Adipose tissue (tissue), 3 donors: Measurements from ENCODE around the gene CEBPB. TPM values are rescaled to one million over a fixed set of nuclear protein-coding genes. Genes with fewer than 3 reads are reported as not detected.

Source experiments
- H3K27ac ChIP-seq: one replicate; pipeline ENCODE4 v1.5.1; 2013; ENCODE audit warnings: low read depth, low read length
- WGBS, 3 donors: extraction: QIAGEN DNeasy Blood & Tissue Kit; methylation state at CpG; one replicate each; pipeline ENCODE4 v1.1.7; 2013; 5-methylcytosine and 5-hydroxymethylcytosine counted together
- polyA plus RNA-seq, 3 donors: library from polyadenylated mRNA; stranded (reverse); fragments of 200-250 nt; gene quantifications; one replicate each; pipeline ENCODE4 v1.2.3, GENCODE V29; 2013
- donor health status: healthy with polysubstance abuse.
- donor health status: Bipolar disorder and iron deficiency.
- donor health status: healthy.

The CEBPB gene
- polyA plus RNA-seq, 3 donors: 25.1 to 214 (median 72.9) TPM

DNA sequence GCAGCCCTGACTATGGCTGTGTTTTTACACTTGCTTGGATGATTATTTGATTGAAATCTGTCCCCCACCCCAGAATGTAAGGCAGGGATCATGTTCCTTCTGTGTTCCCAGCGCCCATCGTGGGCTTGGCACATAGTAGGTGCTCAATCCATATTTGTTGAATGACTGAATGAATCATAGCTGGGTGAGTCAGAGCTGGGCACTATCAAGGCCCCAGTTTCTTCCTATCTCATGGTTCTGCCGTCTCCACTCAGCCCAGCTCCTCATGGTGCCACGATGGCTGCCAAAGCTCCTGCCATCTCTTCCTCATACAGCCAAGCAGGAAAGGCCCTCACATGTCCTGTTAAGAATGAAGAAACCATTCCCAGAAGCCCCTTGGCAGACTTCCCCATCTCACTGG, 29.0 kb downstream of the CEBPB start:
- H3K27ac ChIP-seq: no peak overlapping the region
- WGBS, 3 donors: 80 to 97% (median 84%) methylated on average over 4 of the region's 4 CpGs

- H3K27ac ChIP-seq: no peak overlapping the region
- 77 to 87% (median 77%) methylated on average over 11 of the region's 11 CpGs for WGBS, 3 donors
These were observed 29.7 kb downstream of the CEBPB start for GRCh38 chr20:50220093-50220893.

- 52 to 84% (median 52%) methylated on average over 13 of the region's 13 CpGs for WGBS, 3 donors
- peak overlapping the region; percentile 11 for H3K27ac ChIP-seq
These were observed 30.3 kb downstream of the CEBPB start for GRCh38 chr20:50220894-50221365.

GRCh38 chr20:50221501-50222308, 31.1 kb downstream of the CEBPB start:
- H3K27ac ChIP-seq: peak overlapping the region; percentile 73
- WGBS, 3 donors: 49 to 81% (median 55%) methylated on average over 18 of the region's 18 CpGs

- 84 to 94% (median 89%) methylated on average over 12 of the region's 12 CpGs for WGBS, 3 donors
These were observed 31.8 kb downstream of the CEBPB start for GRCh38 chr20:50222309-50223038.

DNA sequence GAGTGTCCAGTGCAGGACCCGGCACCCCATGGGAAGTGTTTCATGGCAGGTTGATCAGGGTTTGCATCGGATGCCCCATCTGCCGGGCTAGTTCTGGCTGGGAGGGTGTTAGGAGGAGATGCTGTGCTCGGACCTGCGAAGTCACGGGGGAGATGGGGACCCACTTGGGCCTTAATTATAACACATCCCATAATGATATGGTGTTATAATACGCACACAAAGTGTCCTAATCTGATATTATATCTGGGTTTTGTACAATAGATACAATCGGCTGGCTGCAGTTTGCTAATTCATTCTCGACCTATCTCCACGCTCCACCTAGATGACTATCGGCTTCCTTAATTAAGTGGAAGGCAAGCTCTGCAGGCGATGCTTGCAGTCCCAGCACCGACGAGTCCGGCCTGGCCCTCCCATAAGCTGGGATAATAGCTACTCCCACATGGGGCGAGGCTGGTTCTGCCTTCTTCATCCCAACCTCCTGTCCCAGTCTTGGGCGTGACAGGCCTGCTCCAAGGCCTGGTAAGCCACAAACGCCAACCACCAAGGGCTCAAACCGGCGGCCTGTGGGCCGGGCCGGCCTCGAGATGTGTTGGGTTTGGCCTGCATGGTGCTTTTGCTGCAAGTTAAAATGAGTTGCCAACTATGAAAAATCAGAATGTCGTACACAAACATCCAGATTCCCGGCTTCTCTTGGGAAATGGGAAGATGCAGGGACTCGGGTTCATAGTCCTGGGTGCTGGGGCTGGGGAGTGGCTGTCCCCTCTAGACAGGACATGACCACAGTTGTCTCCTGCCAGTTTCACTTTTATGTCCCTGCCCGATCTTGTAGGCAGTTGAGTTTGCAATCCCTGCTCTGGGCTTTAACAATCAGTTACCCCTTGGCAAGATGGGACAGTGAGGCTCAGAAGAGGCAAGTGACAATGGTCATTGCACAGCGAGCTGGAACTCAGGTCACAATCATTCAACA, 32.7 kb downstream of the CEBPB start:
- H3K27ac ChIP-seq: no peak overlapping the region
- 83 to 89% (median 85%) methylated on average over 28 of the region's 28 CpGs for WGBS, 3 donors

More at GRCh38 chr20:50222309-50223038, 31.8 kb downstream of the CEBPB start:
- H3K27ac ChIP-seq: peak overlapping the region; percentile 73

DNA sequence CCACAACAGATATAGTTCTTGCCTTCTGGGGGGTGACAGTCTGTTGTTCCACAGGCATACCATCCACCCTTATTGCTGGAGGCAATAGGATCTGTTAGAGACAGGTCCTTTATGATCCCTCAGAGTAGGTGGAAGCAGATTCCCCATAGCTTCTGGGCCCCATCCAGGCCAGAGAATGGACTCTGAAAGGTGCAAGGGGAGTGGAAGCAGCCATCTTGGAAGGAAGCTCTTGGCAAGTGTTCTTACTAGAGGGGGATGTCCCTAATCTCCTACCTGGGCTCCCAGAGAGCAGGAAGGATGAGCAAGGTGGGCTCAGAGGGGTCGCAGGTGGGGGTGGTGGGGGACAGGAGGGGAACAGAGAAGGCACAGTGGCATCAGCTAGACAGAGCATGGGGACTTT, 33.4 kb downstream of the CEBPB start:
- WGBS, 3 donors: 64 to 93% (median 81%) methylated on average over 1 of the region's 1 CpG
- H3K27ac ChIP-seq: no peak overlapping the region

- no peak overlapping the region for H3K27ac ChIP-seq
- WGBS, 3 donors: 48 to 71% (median 49%) methylated on average over 10 of the region's 10 CpGs
These were observed 34.1 kb downstream of the CEBPB start for GRCh38 chr20:50224531-50225255.

- WGBS, 3 donors: 52 to 79% (median 59%) methylated on average over 13 of the region's 13 CpGs
- no peak overlapping the region for H3K27ac ChIP-seq
These were observed 35.7 kb downstream of the CEBPB start for GRCh38 chr20:50226093-50226974.

DNA sequence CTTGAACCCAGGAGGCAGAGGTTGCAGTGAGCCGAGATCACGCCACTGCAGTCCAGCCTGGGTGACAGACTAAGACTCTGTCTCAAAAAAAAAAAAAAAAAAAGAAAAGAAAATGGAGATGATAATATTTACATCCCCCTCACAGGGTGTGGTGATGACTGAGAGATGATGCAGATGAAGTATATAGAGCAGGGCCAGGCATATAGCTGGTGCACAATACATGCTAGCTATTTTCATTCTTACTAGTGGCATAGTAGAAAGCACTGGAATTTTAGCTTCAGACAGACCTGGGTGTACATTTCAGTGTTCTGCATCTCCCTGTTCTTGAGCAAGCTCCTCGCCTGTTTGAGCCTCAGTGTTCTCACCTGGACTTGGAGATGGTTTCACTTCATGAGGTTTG, 36.9 kb downstream of the CEBPB start:
- WGBS, 3 donors: 88 to 96% (median 88%) methylated on average over 3 of the region's 3 CpGs
- no peak overlapping the region for H3K27ac ChIP-seq

- 77 to 90% (median 82%) methylated on average over 10 of the region's 10 CpGs for WGBS, 3 donors
- H3K27ac ChIP-seq: no peak overlapping the region
These were observed 38.6 kb downstream of the CEBPB start for GRCh38 chr20:50229156-50229607.

DNA sequence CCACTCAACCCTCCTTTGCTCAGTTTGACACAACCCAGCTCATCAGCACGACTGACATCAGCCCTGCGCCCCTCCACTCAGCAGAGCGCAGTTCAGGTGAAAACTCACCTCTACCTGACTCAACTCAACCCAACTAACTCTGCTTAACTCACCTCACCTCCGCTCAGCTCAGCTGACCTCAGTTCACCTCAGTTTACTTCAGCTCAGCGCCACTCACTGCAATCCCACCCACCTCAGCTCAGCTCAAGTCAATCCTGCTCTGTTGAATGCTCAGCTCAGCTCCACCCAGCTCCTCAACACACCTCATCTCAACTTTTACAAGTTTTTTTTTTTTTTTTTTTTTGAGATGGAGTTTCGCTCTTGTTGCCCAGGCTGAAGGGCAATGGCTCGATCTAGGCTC, 39.6 kb downstream of the CEBPB start:
- H3K27ac ChIP-seq: no peak overlapping the region
- WGBS, 3 donors: 96 to 98% (median 96%) methylated on average over 7 of the region's 7 CpGs

- H3K27ac ChIP-seq: no peak overlapping the region
- 88 to 92% (median 89%) methylated on average over 9 of the region's 9 CpGs for WGBS, 3 donors
These were observed 40.4 kb downstream of the CEBPB start for GRCh38 chr20:50230871-50231560.

- 94 to 96% (median 95%) methylated on average over 6 of the region's 6 CpGs for WGBS, 3 donors
- no peak overlapping the region for H3K27ac ChIP-seq
These were observed 41.2 kb downstream of the CEBPB start for GRCh38 chr20:50231854-50232253.

GRCh38 chr20:50232651-50233324, 42.2 kb downstream of the CEBPB start:
- H3K27ac ChIP-seq: no peak overlapping the region
- 86 to 91% (median 90%) methylated on average over 6 to 7 of the region's 7 CpGs for WGBS, 3 donors
